Liver (tissue), 9 donors: ENCODE data around the gene TTC1. TPM values are rescaled to one million over a fixed set of nuclear protein-coding genes. Genes with fewer than 3 reads are reported as not detected.

ENCODE experiments used
- DNase-seq: peaks from one replicate; pipeline ENCODE4 v3.0.0-alpha.2; 2017; ENCODE audit warnings: low spot score
- H3K27ac ChIP-seq, 2 donors: one replicate each; pipeline ENCODE4 v1.7.0; 2013; ENCODE audit warnings: inconsistent platforms in 2 of 2, low read length in 2 of 2, control low read depth in 1 of 2, low read depth in 1 of 2, mild to moderate bottlenecking in 1 of 2
- H3K27me3 ChIP-seq, 4 donors: one replicate each; pipeline versions ENCODE4 v1.6.1 to v1.7.0; 2013; ENCODE audit warnings: low read length in 3 of 4, inconsistent platforms in 1 of 4, mild to moderate bottlenecking in 1 of 4, moderate library complexity in 1 of 4; ENCODE audit not compliant: control insufficient read depth in 4 of 4, insufficient read depth in 4 of 4
- H3K36me3 ChIP-seq, 4 donors: one replicate each; pipeline versions ENCODE4 v1.6.1 to v1.7.0; 2013; ENCODE audit warnings: low read length in 3 of 4, mild to moderate bottlenecking in 3 of 4, low read depth in 1 of 4, moderate library complexity in 1 of 4; ENCODE audit not compliant: control insufficient read depth in 4 of 4, insufficient read depth in 3 of 4
- H3K4me1 ChIP-seq, 4 donors: one replicate each; pipeline versions ENCODE4 v1.6.1 to v1.7.0; 2013; ENCODE audit warnings: low read length in 3 of 4, mild to moderate bottlenecking in 3 of 4, moderate library complexity in 1 of 4; ENCODE audit not compliant: control insufficient read depth in 4 of 4, insufficient read depth in 4 of 4
- H3K4me3 ChIP-seq, 3 donors: one replicate each; pipeline versions ENCODE4 v1.6.1 to v1.7.0; 2013; ENCODE audit warnings: low read length in 3 of 3, control low read depth in 1 of 3, low read depth in 1 of 3, mild to moderate bottlenecking in 1 of 3
- H3K9ac ChIP-seq, 2 donors: one replicate each; pipeline ENCODE4 v1.7.0; 2013; ENCODE audit warnings: low read length in 2 of 2, mild to moderate bottlenecking in 2 of 2, moderate library complexity in 2 of 2, control low read depth in 1 of 2, low read depth in 1 of 2
- H3K9me3 ChIP-seq, 4 donors: one replicate each; pipeline versions ENCODE4 v1.6.1 to v1.7.0; 2013; ENCODE audit warnings: low read length in 3 of 4; ENCODE audit not compliant: control insufficient read depth in 4 of 4
- CTCF ChIP-seq: fragments of 150-350 bp; IDR thresholded peaks from 2 replicates; pipeline ENCODE4 v1.5.1; 2017; ENCODE audit warnings: improper control_type of control experiment, low read depth, low read length; ENCODE audit not compliant: missing input control
- FOXA1 ChIP-seq: IDR thresholded peaks from 2 replicates; pipeline ENCODE4 v1.6.1; 2016; ENCODE audit warnings: antibody characterized with exemption
- FOXA2 ChIP-seq: IDR thresholded peaks from 2 replicates; pipeline ENCODE4 v1.6.1; 2016; ENCODE audit warnings: antibody characterized with exemption
- GABPA ChIP-seq, 2 donors: IDR thresholded peaks in 1 of 2; conservative IDR thresholded peaks in 1 of 2; 2 replicates each; pipeline ENCODE4 v1.6.1; 2016; ENCODE audit warnings: antibody characterized with exemption in 2 of 2, mild to moderate bottlenecking in 1 of 2, moderate library complexity in 1 of 2
- HNF4A ChIP-seq, 2 donors: conservative IDR thresholded peaks; 2 replicates each; pipeline ENCODE4 v1.6.1; 2016; ENCODE audit warnings: antibody characterized with exemption in 2 of 2, mild to moderate bottlenecking in 2 of 2
- HNF4G ChIP-seq: IDR thresholded peaks from 2 replicates; pipeline ENCODE4 v1.6.1; 2016; ENCODE audit warnings: antibody characterized with exemption
- JUND ChIP-seq, 2 donors: IDR thresholded peaks; 2 replicates each; pipeline ENCODE4 v1.6.1; 2016; ENCODE audit warnings: antibody characterized with exemption in 2 of 2
- MAX ChIP-seq: IDR thresholded peaks from 2 replicates; pipeline ENCODE4 v1.6.1; 2016; ENCODE audit warnings: antibody characterized with exemption
- RAD21 ChIP-seq, 2 donors: IDR thresholded peaks; 2 replicates each; pipeline ENCODE4 v1.6.1; 2016; ENCODE audit warnings: antibody characterized with exemption in 2 of 2, mild to moderate bottlenecking in 2 of 2
- REST ChIP-seq: IDR thresholded peaks from 2 replicates; pipeline ENCODE4 v1.6.1; 2016; ENCODE audit warnings: antibody characterized with exemption, mild to moderate bottlenecking
- TAF1 ChIP-seq: conservative IDR thresholded peaks from 2 replicates; pipeline ENCODE4 v1.6.1; 2016; ENCODE audit warnings: antibody characterized with exemption, mild to moderate bottlenecking
- ZBTB33 ChIP-seq: IDR thresholded peaks from 2 replicates; pipeline ENCODE4 v1.6.1; 2016; ENCODE audit warnings: antibody characterized with exemption
- WGBS: extraction: QIAGEN DNeasy Blood & Tissue Kit; methylation state at CpG from one replicate; pipeline ENCODE4 v1.1.7; 2013; 5-methylcytosine and 5-hydroxymethylcytosine counted together
- polyA plus RNA-seq, 2 donors: library from polyadenylated mRNA; stranded (reverse) in 1 of 2; unstranded in 1 of 2; fragments of 200-250 nt in 1 of 2; fragments of >200 nt in 1 of 2; fragmentation: Nextera tagmentation in 1 of 2; extraction: Ambion mirVana in 1 of 2; gene quantifications; one replicate each; pipeline versions ENCODE4 v1.2.1 to v1.2.3, GENCODE V29; 2013 to 2015
- total RNA-seq, 2 donors: library from RNA; depleted of rRNA; stranded (reverse); fragments of >200 nt; gene quantifications; one replicate each; pipeline ENCODE4 v1.2.3, GENCODE V29; 2014
- donor health status: healthy.
- donor health status: healthy.
- donor health status: healthy.
- donor health status: healthy.
- donor health status: healthy.

The TTC1 gene
- total and polyA plus RNA-seq, 4 donors = 18.0 to 35.5 (median 22.2) TPM

GRCh38 chr5:160044391-160044804, 35.5 kb downstream of the TTC1 start:
- Histone ChIP-seq H3K9ac (no peak overlapping the region), H3K4me3 (no peak overlapping the region), H3K9me3 (no peaks in the 10 kb centered on the region), H3K36me3 (peaks cover 3 to 27% (median 12%) of the 10 kb centered on the region in 4 donors), H3K4me1 (no peaks in the 10 kb centered on the region), H3K27me3 (no peaks in the 10 kb centered on the region), H3K27ac (no peak overlapping the region)
- 98% methylated on average over 1 of the region's 1 CpG for WGBS
- DNase-seq = no peak
- no peak for TF ChIP-seq FOXA2
- TF ChIP-seq HNF4G = no peak
- no peak for TF ChIP-seq FOXA1
- no peak for TF ChIP-seq TAF1
- no peak for TF ChIP-seq GABPA (IDR thresholded peaks at IDR 0.05 in 1 of 2, conservative IDR thresholded peaks at IDR 0.05 in 1 of 2)
- no peak for TF ChIP-seq RAD21 (IDR thresholded peaks at IDR 0.05)
- no peak for TF ChIP-seq MAX
- TF ChIP-seq HNF4A (conservative IDR thresholded peaks at IDR 0.05) = no peak

- Histone ChIP-seq H3K4me1 (no peaks in the 10 kb centered on the region), H3K27ac (no peak overlapping the region), H3K4me3 (no peak overlapping the region), H3K36me3 (peaks cover 2 to 23% (median 9%) of the 10 kb centered on the region in 4 donors), H3K27me3 (no peaks in the 10 kb centered on the region), H3K9ac (no peak overlapping the region), H3K9me3 (no peaks in the 10 kb centered on the region)
- DNase-seq = no peak
- TF ChIP-seq FOXA1 (no peak), JUND (IDR thresholded peaks at IDR 0.05) (no peak), CTCF (no peak)
- WGBS = 88% methylated on average over 3 of the region's 3 CpGs
Measured at GRCh38 chr5:160044967-160045366, 36.0 kb downstream of the TTC1 start.

GRCh38 chr5:160047423-160047822, 38.5 kb downstream of the TTC1 start:
- H3K4me3 ChIP-seq = no peak overlapping the region
- H3K27me3 ChIP-seq = no peaks in the 10 kb centered on the region
- TF ChIP-seq REST (no peak), TAF1 (no peak), RAD21 (IDR thresholded peaks at IDR 0.05) (no peak), JUND (IDR thresholded peaks at IDR 0.05) (no peak), ZBTB33 (no peak)
- no peak for DNase-seq
- H3K27ac ChIP-seq = no peak overlapping the region
- no peaks in the 10 kb centered on the region for H3K9me3 ChIP-seq
- H3K4me1 ChIP-seq = no peaks in the 10 kb centered on the region
- WGBS = 96% methylated on average over 3 of the region's 3 CpGs
- H3K36me3 ChIP-seq = peaks cover 5 to 30% (median 19%) of the 10 kb centered on the region in 4 donors
- H3K9ac ChIP-seq = no peak overlapping the region
